Peyer's patch (tissue), 4 donors: ENCODE measurements around the gene UST. TPM values are rescaled to one million over a fixed set of nuclear protein-coding genes. Genes with fewer than 3 reads are reported as not detected.

Experiments used
- DNase-seq, 3 donors: peaks; one replicate each; pipeline ENCODE4 v3.0.0-alpha.2; 2017 to 2019
- H3K27ac ChIP-seq, 4 donors: fragments of 200-600 bp; sonication (generic); one replicate each; pipeline ENCODE4 v1.5.1; 2016 to 2019
- H3K27me3 ChIP-seq, 2 donors: fragments of 200-600 bp; sonication (generic); one replicate each; pipeline ENCODE4 v1.5.1; 2019
- H3K36me3 ChIP-seq, 3 donors: fragments of 200-600 bp; sonication (generic); one replicate each; pipeline ENCODE4 v1.5.1; 2016 to 2019
- H3K4me1 ChIP-seq, 4 donors: fragments of 200-600 bp; sonication (generic); one replicate each; pipeline ENCODE4 v1.5.1; 2016 to 2019
- H3K4me3 ChIP-seq, 4 donors: fragments of 200-600 bp; sonication (generic); 1 replicate in 3 of 4; 2 replicates in 1 of 4; pipeline ENCODE4 v1.5.1; 2016 to 2019; ENCODE audit warnings: mild to moderate bottlenecking in 1 of 4
- H3K9me3 ChIP-seq, 4 donors: fragments of 200-600 bp; sonication (generic); one replicate each; pipeline ENCODE4 v1.5.1; 2016 to 2019; ENCODE audit warnings: mild to moderate bottlenecking in 1 of 4
- CTCF ChIP-seq, 6 experiments: fragments of 450-650 bp in 4 of 6; fragments of 200-600 bp in 2 of 6; sonication (generic) in 1 of 6; IDR thresholded peaks; one replicate each; pipeline ENCODE4 v1.5.1; 2017 to 2019; ENCODE audit warnings: antibody characterized with exemption in 6 of 6, mild to moderate bottlenecking in 3 of 6, moderate library complexity in 1 of 6
- POLR2A ChIP-seq, 2 donors: fragments of 450-650 bp; IDR thresholded peaks; one replicate each; pipeline ENCODE4 v1.5.1; 2017; ENCODE audit warnings: antibody characterized with exemption in 2 of 2, mild to moderate bottlenecking in 2 of 2, moderate library complexity in 2 of 2
- total RNA-seq, 4 donors: library from RNA; depleted of rRNA; stranded (reverse); fragments of >200 nt; gene quantifications; one replicate each; pipeline ENCODE4 v1.1.0, GENCODE V29; 2016

UST gene
- total RNA-seq, 4 donors from 2014 or later, result 3.0 to 37.1 (median 4.6) TPM

GRCh38 chr6:148981515-148981914 is 234.7 kb downstream of the UST start:
- H3K9me3 ChIP-seq, result no peaks in the 10 kb centered on the region
- no peaks in the 10 kb centered on the region for H3K36me3 ChIP-seq
- no peak overlapping the region for H3K4me3 ChIP-seq

DNA sequence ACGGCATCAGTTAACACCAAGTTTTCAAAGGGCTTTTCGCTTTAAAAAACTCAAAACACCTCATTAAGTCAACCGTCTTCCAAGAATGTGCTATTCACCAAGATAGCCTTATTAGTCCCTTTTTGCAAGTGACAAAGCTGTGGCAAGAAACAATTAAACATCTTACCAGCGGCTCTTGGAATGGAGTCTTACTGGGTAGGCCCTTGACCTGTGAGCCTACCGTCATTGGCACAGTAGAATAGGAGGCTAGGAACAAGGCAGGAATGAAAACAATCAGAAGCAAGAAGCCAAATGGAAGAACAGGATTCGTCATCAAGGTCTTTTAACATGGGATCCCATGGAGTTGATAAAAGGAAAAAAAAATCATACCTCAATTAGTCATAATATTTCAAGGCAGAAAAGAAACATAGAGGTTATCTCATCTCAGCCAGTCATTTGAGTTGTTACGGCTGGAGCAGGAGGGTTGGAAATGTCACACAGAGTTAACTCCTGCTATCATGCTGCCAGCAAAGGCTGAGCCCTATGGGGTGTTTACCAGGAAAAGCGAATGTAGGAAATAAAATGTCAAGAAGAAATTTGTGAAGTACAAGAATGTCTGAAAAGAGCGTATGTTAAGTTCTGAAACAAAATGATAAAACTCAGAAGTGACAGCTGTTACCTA is 236.4 kb downstream of the UST start:
- no peak overlapping the region for H3K27ac ChIP-seq
- H3K36me3 ChIP-seq, result no peaks in the 10 kb centered on the region
- H3K4me1 ChIP-seq, result no peaks in the 10 kb centered on the region
- no peak for TF ChIP-seq POLR2A (IDR thresholded peaks at IDR 0.05)
- TF ChIP-seq CTCF (IDR thresholded peaks at IDR 0.05), result no peak
- H3K9me3 ChIP-seq, result no peaks in the 10 kb centered on the region
- no peak overlapping the region for H3K4me3 ChIP-seq
- no peaks in the 10 kb centered on the region for H3K27me3 ChIP-seq
- no peak for DNase-seq

More at GRCh38 chr6:148981515-148981914, 234.7 kb downstream of the UST start:
- no peak for TF ChIP-seq POLR2A (IDR thresholded peaks at IDR 0.05)
- no peak for TF ChIP-seq CTCF (IDR thresholded peaks at IDR 0.05)
- Histone ChIP-seq H3K4me1 (no peaks in the 10 kb centered on the region), H3K27ac (no peak overlapping the region), H3K27me3 (no peaks in the 10 kb centered on the region)
- DNase-seq, result no peak

DNA sequence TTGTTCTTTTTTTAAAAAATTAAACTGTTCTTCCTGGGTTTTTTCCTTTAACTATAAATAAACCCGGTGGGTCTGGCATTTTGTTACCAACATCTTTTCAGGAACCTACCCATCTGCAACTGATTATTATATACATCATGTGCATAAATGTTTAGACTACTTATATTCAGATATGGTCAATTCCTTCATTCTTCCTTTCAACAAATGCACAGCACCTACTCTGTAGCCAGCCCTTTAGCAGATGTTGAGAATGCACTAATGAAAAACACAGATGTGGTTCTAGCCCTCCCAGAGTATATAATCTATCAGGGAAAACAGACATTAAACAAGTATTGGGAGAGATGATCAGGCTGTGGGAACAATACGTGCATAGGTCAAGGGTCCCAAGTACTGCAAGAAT is 237.1 kb downstream of the UST start:
- H3K9me3 ChIP-seq, result no peaks in the 10 kb centered on the region
- DNase-seq, result no peak
- H3K27me3 ChIP-seq, result no peaks in the 10 kb centered on the region

GRCh38 chr6:148984531-148985056 is 237.8 kb downstream of the UST start:
- TF ChIP-seq POLR2A (IDR thresholded peaks at IDR 0.05) (no peak), CTCF (IDR thresholded peaks at IDR 0.05) (no peak)
- H3K4me3 ChIP-seq, result no peak overlapping the region

More for the DNA sequence above, 237.1 kb downstream of the UST start:
- TF ChIP-seq POLR2A (IDR thresholded peaks at IDR 0.05), result no peak
- no peak for TF ChIP-seq CTCF (IDR thresholded peaks at IDR 0.05)
- no peaks in the 10 kb centered on the region for H3K36me3 ChIP-seq
- no peak overlapping the region for H3K27ac ChIP-seq
- H3K4me1 ChIP-seq, result no peaks in the 10 kb centered on the region
- H3K4me3 ChIP-seq, result no peak overlapping the region

DNA sequence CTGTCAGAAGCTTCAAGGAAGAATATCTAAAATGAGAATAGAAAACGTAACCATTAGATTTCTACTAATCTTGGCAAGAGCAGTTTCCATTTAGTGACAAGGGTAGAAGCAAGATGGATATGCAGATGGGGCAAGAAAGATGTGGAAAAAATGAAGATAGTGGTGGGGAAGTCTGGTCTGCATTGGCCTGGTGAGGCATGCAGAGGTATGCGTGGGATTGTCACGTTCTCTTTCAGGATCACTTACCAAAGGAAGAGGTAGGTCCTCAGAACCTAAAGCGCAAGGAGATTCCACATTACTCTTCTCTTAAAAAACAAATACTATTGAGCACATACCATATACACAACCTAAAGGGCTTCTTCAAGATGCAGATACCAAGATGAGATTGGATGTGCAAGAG is 238.7 kb downstream of the UST start:
- Histone ChIP-seq H3K36me3 (no peaks in the 10 kb centered on the region), H3K9me3 (no peaks in the 10 kb centered on the region), H3K4me3 (no peak overlapping the region), H3K27ac (no peak overlapping the region), H3K27me3 (no peaks in the 10 kb centered on the region), H3K4me1 (no peaks in the 10 kb centered on the region)
- DNase-seq, result no peak
- no peak for TF ChIP-seq CTCF (IDR thresholded peaks at IDR 0.05)
- TF ChIP-seq POLR2A (IDR thresholded peaks at IDR 0.05), result no peak

More at GRCh38 chr6:148984531-148985056, 237.8 kb downstream of the UST start:
- Histone ChIP-seq H3K27me3 (no peaks in the 10 kb centered on the region), H3K27ac (no peak overlapping the region), H3K36me3 (no peaks in the 10 kb centered on the region), H3K9me3 (no peaks in the 10 kb centered on the region), H3K4me1 (no peaks in the 10 kb centered on the region)
- DNase-seq, result no peak
